IPS-18c (cell line): Measurements from ENCODE around the gene SHISAL2A.

Experiments
- H3K4me3 ChIP-seq: 2 replicates; pipeline ENCODE4 v1.7.0; 2013; ENCODE audit warnings: low read depth, mild to moderate bottlenecking, low read length, moderate library complexity; ENCODE audit not compliant: insufficient read depth
- H3K9me3 ChIP-seq: one replicate; pipeline ENCODE4 v1.6.1; 2013; ENCODE audit warnings: mild to moderate bottlenecking, low read length, moderate library complexity; ENCODE audit not compliant: control insufficient read depth, insufficient read depth

The SHISAL2A gene

DNA sequence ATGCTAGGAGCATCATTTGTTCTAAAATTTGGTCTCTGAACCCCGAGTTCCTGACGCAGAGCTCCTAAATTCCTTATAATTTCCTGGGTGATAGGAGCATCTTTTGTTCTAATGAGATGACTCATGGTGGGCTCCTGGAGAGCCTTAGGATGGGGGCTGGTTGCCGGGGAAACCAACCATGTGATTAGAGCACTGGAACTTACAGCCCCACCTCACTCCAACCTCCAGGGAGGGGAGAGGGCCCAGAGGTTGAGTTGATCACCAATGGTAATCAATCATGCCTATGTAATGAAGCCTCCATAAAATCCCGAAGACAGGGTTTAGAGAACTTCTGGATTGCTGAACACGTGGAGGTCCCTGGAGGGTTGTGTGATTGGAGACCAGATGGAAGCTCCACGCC is 7.7 kb downstream of the SHISAL2A start:
- Histone ChIP-seq H3K9me3 (no peaks in the 10 kb centered on the region), H3K4me3 (no peak overlapping the region)

DNA sequence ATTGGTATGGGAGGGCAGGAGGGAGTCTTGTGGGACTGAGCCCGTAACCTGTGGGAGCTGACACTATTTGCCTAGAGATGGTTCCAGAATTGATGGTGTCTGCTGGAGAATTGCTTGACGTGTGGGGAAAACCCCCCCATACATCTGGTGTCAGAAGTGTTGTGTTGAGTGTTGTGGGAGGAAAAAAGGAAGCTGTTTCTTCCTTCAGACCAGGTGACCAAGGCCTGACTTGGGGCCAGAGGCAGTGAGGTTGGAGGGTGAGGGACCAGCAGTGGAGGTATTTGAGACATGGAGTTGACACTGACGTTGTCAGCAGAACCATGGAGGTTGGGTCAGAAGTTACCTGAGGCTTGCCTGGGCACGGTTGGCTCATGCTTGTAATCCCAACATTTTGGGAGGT is 8.3 kb downstream of the SHISAL2A start:
- H3K4me3 ChIP-seq, result no peak overlapping the region
- H3K9me3 ChIP-seq, result no peaks in the 10 kb centered on the region

DNA sequence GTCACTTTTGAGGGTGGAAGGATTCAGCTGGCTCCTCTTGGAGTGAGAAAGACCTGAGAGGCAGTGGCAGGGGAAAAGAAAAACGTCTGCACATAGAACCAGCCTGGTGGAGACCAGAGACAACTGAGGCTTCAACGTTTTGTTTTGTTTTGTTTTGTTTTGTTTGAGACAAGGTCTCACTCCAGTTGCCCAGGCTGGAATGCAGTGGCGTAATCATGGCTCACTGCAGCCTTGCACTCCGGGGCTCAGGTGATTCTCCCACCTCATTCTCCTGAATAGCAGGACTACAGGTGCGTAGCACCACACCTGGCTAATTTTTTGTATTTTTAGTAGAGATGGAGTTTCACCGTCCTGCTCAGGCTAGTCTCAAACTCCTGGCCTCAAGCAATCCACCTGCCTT is 12.3 kb downstream of the SHISAL2A start:
- H3K4me3 ChIP-seq, result no peak overlapping the region

DNA sequence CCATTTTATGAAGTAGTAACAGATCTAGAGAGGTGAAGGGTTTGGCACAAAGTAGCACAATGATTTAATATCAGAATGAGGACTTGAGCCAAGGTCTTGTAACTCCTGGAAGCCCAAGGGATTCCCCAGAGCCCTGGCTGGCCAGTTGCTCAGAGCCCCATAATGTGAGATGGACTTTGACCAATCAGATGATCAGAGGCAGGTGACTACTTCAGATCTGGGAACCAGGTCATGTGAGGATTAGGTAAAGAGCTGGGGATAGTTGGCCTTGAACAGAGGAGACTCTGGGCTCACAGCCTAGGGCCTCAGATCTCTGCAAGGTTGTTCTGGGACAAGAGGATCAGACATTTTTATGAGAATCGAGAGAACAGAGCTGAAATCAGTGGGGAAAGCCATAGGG is 18.9 kb downstream of the SHISAL2A start:
- H3K9me3 ChIP-seq, result no peaks in the 10 kb centered on the region
- no peak overlapping the region for H3K4me3 ChIP-seq

More for the DNA sequence above, 12.3 kb downstream of the SHISAL2A start:
- no peaks in the 10 kb centered on the region for H3K9me3 ChIP-seq

DNA sequence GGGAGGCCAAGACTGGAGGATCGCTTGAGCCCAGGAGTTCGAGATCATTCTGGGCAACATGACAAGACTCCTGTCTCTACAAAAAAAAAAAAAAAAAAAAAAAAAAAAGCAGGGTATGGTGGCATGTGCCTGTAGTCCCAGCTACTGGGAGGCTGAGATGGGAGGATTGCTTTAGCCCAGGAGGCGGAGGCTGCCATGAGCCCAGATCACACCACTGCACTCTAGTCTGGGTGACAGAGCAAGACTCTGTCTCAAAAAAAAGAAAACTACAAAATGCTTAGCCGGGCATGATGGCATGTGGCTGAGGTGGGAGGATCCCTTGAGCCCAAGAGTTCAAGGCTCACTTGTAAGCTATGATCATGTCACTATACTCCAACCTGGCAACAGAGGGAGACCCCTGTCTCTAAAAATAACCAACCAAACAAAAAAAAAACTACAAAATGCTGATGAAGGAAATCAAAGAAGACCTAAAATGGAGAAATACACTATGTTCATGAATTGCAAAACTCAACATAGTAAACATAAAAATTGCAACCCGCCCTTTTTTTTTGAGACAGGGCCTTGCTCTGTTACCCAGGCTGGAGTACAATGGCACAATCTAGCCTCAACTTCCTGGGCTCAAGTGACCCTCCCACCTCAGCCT is 20.4 kb downstream of the SHISAL2A start:
- Histone ChIP-seq H3K9me3 (no peaks in the 10 kb centered on the region), H3K4me3 (no peak overlapping the region)

DNA sequence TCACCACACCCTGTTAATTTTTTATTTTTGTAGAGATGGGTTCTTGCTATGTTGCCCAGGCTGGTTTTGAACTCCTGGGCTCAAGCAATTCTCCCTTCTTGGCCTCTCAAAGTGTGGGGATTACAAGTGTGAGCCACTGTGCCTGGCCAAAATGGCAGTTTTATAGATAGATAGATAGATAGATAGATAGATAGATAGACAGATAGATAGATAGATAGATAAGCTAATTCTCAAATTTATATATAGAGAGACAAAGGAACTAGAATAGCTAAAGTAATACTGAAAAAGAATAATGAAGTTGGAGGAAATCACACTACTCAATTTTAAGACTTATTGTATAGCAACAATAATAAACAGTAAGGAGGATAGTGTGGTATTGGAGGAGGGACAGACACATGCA is 21.1 kb downstream of the SHISAL2A start:
- Histone ChIP-seq H3K9me3 (no peaks in the 10 kb centered on the region), H3K4me3 (no peak overlapping the region)

DNA sequence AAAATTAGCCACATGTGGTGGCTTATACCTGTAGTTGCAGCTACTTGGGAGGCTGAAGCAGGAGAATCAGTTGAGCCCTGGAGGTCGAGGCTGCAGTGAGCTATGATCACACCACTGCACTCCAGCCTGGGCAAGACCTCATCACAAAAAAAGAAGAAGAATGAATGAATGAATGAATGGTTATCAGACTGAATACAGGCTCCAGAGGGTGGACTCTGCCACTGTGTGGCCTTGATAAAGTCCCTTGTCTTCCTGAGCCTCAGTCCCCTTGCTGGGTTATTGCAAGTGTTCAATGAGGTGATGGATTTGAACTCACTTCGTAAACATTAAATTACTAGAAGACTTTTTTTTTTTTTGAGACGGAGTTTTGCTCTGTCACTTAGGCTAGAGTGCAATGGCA is 24.7 kb downstream of the SHISAL2A start:
- Histone ChIP-seq H3K4me3 (no peak overlapping the region), H3K9me3 (no peaks in the 10 kb centered on the region)

DNA sequence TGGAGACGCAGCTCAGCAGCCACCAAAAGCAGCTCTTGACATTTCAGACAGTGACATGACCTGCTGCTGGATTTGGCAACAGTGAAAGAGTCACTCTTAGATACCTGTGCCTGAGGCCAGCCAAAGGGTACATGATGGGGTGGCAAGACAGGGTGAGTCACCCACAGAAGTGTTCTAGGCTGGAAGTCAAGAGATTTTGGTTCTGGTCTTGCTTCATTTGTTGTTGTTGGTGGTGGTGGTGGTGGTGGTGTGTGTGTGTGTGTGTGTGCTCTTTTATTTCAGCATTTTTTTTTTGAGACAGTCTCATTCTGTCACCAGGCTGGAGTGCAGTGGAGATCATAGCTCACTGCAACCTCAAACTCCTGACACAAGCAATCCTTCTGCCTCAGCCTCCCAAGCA is 25.8 kb downstream of the SHISAL2A start:
- Histone ChIP-seq H3K4me3 (no peak overlapping the region), H3K9me3 (no peaks in the 10 kb centered on the region)

DNA sequence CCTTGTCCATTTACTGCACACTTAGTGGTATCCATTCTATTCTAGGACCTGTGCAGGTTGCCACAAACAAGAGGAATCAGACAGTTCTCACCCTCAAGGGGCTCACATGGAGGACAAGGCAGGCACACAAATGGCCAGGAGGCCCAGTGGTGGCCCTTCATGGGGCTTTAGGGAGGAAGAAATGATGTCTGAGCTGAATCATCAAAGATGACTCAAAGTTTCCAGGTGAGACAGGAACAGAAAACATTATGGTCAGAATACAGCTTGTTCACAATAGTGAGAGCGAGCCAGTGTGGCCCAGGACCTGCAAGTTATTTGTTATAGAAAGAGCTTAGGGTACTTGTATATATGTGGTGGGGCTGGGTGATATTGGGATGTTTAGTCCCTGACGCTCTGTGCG is 26.4 kb downstream of the SHISAL2A start:
- Histone ChIP-seq H3K4me3 (no peak overlapping the region; the same call in 1 of the 2 replicates), H3K9me3 (no peaks in the 10 kb centered on the region)

DNA sequence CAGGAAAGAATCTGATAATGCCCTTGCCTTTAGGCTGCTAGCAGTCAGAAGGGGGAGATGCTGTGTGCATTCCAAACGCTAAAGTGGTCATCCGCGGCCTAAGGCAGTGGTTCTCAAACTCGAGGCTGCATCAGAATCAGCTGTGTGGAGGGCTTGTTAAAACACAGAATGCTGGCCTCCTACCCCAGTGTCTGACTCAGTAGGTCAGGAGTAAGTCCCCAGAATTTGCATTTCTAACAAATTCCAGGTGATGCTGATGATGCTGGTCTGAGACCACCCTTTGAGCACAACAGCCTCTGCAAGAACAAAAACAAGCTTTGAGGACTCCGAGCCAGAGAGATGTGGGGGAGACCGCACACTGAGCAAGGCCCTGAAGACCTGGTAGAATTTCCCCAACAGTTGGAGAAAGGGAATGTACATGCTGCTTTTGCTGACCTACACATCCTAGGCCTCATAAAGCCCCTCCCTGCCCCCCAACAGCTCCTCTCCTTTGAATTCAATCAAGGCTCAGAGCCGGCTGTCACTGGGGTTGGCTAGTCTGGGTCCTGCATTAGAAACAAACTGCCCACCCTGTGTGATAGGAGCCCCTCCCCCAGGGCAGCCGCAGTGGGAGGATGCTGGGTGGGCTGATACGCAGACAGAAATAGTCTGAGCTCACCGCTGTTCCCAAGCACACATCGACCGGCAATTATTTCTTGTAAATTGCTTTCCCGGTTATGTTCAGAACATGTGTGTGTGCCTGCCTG is 27.1 kb downstream of the SHISAL2A start:
- Histone ChIP-seq H3K9me3 (no peaks in the 10 kb centered on the region), H3K4me3 (no peak overlapping the region)

DNA sequence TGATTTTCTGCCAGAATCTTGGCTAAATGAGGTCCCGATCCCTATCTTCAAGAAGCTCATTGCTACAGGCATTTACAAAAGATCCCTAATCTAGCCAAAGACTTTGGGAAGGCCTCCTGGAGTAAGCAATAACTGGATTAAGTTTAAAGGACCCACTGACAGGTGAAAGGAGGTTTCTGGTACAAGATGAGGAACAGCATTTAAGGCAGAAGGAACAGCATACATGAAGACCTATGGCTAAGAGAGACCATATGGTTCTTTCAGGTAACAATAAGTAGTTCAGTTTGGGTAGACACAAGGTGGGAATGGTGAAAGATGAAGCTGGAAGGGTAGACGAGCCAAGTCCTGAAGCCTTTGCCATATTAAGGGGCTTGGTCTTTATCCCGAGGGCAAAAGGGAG is 27.8 kb downstream of the SHISAL2A start:
- Histone ChIP-seq H3K4me3 (no peak overlapping the region), H3K9me3 (no peaks in the 10 kb centered on the region)

DNA sequence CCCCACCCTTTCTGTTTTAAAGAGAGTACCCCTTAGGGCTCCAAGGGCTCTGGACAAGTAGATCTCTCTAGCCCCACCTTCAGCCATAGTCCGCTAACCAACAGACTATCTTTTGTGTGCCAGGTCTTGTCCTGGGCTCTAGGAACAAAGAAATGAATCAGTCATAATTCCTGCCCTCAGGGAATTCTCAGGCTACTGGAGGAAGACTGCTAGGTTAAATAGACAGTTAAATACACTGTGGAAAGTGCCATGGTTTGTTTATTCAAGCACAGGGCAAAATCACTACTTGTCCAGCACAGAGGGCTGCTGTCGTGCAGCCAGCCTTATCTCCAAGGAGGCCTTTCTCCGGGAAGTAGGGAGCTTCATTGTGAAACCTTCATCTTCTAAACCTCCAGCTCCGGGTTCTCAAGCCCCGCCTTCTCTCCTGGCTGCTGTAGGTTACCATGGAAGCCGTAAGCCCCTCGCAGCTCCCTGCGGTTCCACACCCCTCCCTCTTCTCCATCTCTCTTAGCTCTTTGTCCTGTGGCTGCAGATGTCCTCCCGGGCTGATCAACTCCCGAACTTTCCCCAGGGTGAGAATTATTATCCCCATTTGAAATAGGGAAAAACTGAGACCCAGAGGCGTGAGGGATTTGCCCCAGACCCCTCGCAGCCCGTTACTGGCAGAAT is 29.8 kb downstream of the SHISAL2A start:
- H3K9me3 ChIP-seq, result no peaks in the 10 kb centered on the region
- no peak overlapping the region; the same call in 1 of the 2 replicates for H3K4me3 ChIP-seq

DNA sequence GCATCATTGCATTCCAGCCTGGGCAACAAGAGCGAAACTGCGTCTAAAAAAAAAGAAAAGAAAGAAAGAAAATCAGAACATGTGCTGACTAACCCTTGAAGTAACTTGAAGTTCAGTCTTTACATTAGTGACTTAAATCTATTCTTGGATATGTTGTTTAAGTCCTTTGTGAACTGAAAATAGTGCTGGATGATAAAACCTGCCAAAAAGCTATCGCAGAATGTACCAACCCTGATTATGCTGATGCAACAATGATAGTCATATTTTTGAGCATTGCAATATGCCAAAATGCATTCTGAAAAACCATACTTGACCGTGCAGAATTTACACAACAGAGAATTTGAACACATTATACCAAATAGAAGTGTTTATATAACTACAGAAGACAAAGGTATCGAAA is 30.7 kb downstream of the SHISAL2A start:
- no peak overlapping the region for H3K4me3 ChIP-seq
- H3K9me3 ChIP-seq, result no peaks in the 10 kb centered on the region

DNA sequence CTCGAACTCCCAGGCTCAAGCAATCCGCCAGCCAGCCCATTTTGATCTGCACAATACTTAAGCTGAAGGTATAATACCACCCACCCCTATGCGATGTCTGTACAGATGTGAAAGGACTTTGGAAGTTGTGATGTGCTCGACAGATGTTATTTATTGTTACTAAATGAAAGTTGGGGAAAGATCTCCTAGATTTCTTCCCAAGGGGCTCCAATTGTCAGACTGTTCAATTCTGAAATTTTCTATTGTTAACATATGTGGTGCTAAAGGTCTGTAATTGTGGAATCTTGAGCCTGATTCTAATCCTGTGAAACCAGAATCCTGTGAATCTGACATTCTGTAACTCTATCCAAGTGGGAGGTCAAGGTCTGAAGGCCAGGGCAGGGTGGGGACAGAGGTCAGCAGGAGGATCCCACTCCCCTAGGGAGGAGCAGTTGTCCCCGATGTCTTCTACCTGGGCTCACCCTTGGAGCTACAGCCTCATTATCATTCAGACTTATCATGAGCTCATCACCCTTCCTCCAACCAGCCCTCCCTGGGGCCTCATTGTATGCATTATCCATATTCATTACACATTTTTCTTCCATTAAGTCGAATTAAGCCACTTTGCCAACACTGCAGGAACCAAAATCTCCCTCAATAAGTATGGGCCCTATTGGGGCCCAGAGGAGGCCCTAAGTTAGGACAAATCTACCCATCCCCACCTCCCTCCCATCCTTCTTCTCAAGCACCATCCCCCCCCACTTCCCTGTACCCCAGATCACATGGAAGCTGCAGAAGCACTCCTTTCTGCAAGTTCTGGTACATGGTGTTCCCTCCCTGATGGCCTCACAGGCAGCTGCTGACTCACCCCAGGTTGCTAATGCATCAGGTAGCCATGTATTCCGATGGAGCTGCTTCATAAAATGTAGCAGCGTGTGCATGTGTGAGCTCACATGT is 32.3 kb downstream of the SHISAL2A start:
- Histone ChIP-seq H3K9me3 (no peaks in the 10 kb centered on the region), H3K4me3 (no peak overlapping the region)

DNA sequence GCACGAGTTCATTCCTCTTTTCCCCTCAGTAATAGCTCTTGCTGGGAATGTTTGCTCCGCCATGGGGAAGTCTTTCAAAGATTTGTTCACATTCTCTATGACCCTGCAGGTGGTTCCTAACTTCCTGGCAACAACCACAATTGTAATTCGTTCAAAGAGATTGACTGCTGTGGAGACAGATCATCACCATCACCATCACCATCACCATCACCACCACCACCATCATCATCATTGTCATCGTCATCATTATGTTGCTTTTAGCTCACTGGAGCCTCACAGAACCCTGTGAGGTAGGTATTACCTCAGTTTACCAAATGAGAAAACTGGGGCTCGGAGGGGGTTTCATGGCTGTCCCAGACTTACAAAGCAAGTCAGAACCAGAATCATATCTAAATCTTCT is 34.3 kb downstream of the SHISAL2A start:
- no peak overlapping the region for H3K4me3 ChIP-seq

DNA sequence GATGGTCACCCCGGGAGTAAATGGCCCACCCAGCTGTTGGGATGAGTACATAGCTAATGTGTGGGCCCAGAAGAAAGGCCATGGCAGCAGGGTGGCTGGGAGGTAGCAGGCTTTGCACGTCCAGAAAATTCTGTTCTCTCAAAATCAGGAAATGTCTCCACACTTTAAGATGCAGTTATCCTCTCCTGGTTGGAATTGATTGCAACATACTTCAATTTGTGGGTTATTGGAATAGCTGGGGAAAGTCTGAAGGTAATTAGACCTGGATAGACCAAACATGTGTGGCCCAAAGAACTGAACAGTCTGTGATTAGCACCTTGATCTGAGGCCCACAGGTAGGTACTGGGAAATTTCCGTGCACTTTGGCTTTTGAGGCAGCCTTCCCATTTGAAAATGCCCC is 35.0 kb downstream of the SHISAL2A start:
- H3K9me3 ChIP-seq, result no peaks in the 10 kb centered on the region

More for the DNA sequence above, 34.3 kb downstream of the SHISAL2A start:
- no peaks in the 10 kb centered on the region for H3K9me3 ChIP-seq

DNA sequence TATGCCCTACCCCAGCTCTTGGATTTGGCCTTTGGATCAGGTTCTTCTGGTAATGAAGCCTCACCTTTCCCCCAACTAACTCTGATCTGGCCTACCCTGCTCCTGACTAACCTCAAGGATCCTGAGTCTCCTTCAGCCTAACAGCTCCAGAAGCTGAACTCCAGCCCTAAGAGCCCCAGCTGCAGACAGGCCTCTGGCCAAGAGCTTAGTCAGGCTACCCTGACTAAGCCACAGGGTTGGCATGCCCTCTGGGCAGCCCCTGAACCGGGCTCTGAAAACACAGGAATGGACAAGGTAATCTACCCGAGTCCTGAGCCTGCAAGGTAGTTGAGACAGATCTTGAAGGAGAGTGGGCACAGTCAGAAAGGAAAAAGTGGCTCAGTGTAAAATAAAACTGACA is 35.7 kb downstream of the SHISAL2A start:
- no peaks in the 10 kb centered on the region for H3K9me3 ChIP-seq
- H3K4me3 ChIP-seq, result no peak overlapping the region

More for the DNA sequence above, 35.0 kb downstream of the SHISAL2A start:
- H3K4me3 ChIP-seq, result no peak overlapping the region
